Neural cell (in vitro differentiated cells): Measurements from ENCODE around the gene ETV3. TPM values are rescaled to one million over a fixed set of nuclear protein-coding genes. Genes with fewer than 3 reads are reported as not detected.

Experiments used
- H2AFZ ChIP-seq: fragments of 200-600, 300-800 bp; sonication (generic), shearing (Covaris generic); 2 replicates; pipeline ENCODE4 v1.6.0; 2014; ENCODE audit warnings: low read depth, mild to moderate bottlenecking, antibody characterized with exemption, low read length, moderate library complexity
- H3F3A ChIP-seq: fragments of 200-600 bp; shearing (Covaris generic); 2 replicates; pipeline ENCODE4 v1.6.1; 2016; ENCODE audit warnings: mild to moderate bottlenecking, moderate library complexity, mixed read lengths, antibody characterized with exemption, low read length; ENCODE audit not compliant: insufficient read depth, poor library complexity, severe bottlenecking
- H3K27ac ChIP-seq: fragments of 200-600, 300-800 bp; sonication (generic), shearing (Covaris generic); 2 replicates; pipeline ENCODE4 v1.5.1; 2014; ENCODE audit warnings: mild to moderate bottlenecking, low read length, moderate library complexity
- H3K27me3 ChIP-seq: fragments of 300-800, 200-600 bp; sonication (generic), shearing (Covaris generic); 2 replicates; pipeline ENCODE4 v1.6.0; 2014; ENCODE audit warnings: mild to moderate bottlenecking, low read depth, low read length, moderate library complexity; ENCODE audit not compliant: insufficient read depth
- H3K36me3 ChIP-seq: fragments of 300-800, 200-600 bp; sonication (generic), shearing (Covaris generic); 2 replicates; pipeline ENCODE4 v1.5.1; 2014; ENCODE audit warnings: mild to moderate bottlenecking, antibody characterized with exemption, low read length, moderate library complexity; ENCODE audit not compliant: insufficient read depth
- H3K4me2 ChIP-seq: fragments of 300-800, 200-600 bp; sonication (generic), shearing (Covaris generic); 2 replicates; pipeline ENCODE4 v1.6.0; 2014; ENCODE audit warnings: mild to moderate bottlenecking, low read length
- H3K4me3 ChIP-seq: fragments of 300-800, 200-600 bp; sonication (generic), shearing (Covaris generic); 2 replicates; pipeline ENCODE4 v1.5.1; 2014; ENCODE audit warnings: mild to moderate bottlenecking, low read length, moderate library complexity
- H3K79me2 ChIP-seq: fragments of 200-600 bp; shearing (Covaris generic); replicated peaks from 2 replicates; pipeline ENCODE4 v1.6.0; 2014; ENCODE audit warnings: mild to moderate bottlenecking, low read length, moderate library complexity; ENCODE audit not compliant: insufficient read depth
- H3K9ac ChIP-seq: fragments of 300-800, 200-600 bp; sonication (generic), shearing (Covaris generic); 2 replicates; pipeline ENCODE4 v1.6.1; 2016; ENCODE audit warnings: mild to moderate bottlenecking, low read length, mixed read lengths
- H3K9me2 ChIP-seq: fragments of 200-600 bp; shearing (Covaris generic); 2 replicates; pipeline ENCODE4 v1.6.1; 2016; ENCODE audit warnings: mild to moderate bottlenecking, low read length, mixed read lengths; ENCODE audit not compliant: insufficient read depth
- H3K9me3 ChIP-seq: fragments of 200-600, 300-800 bp; sonication (generic), shearing (Covaris generic); 2 replicates; pipeline ENCODE4 v1.6.1; 2016; ENCODE audit warnings: mild to moderate bottlenecking, mixed run types, low read length, moderate library complexity, mixed read lengths
- H4K20me1 ChIP-seq: fragments of 200-600 bp; shearing (Covaris generic); 2 replicates; pipeline ENCODE4 v1.6.1; 2016; ENCODE audit warnings: mild to moderate bottlenecking, mixed run types; ENCODE audit not compliant: insufficient read depth
- CTCF ChIP-seq: fragments of 450-650 bp; IDR thresholded peaks from 2 replicates; pipeline ENCODE4 v1.5.1; 2014; ENCODE audit warnings: antibody characterized with exemption, mild to moderate bottlenecking, moderate library complexity; ENCODE audit not compliant: poor library complexity, severe bottlenecking
- EP300 ChIP-seq: fragments of 450-650 bp; conservative IDR thresholded peaks from 2 replicates; pipeline ENCODE4 v1.6.1; 2014; ENCODE audit warnings: antibody characterized with exemption, mild to moderate bottlenecking, moderate library complexity; ENCODE audit not compliant: poor library complexity, severe bottlenecking
- EZH2 ChIP-seq: fragments of 200-600, 300-800 bp; shearing (Covaris generic), sonication (generic); IDR thresholded peaks from 2 replicates; pipeline ENCODE4 v1.6.1; 2014; ENCODE audit warnings: antibody characterized with exemption, low read length, borderline replicate concordance, mild to moderate bottlenecking; ENCODE audit not compliant: insufficient read depth, poor library complexity, severe bottlenecking
- MXI1 ChIP-seq: fragments of 450-650 bp; conservative IDR thresholded peaks from 2 replicates; pipeline ENCODE4 v1.6.1; 2014; ENCODE audit warnings: antibody characterized with exemption, mild to moderate bottlenecking; ENCODE audit not compliant: poor library complexity, severe bottlenecking
- POLR2AphosphoS5 ChIP-seq: IDR thresholded peaks from 2 replicates; pipeline ENCODE4 v1.6.1; 2012
- RAD21 ChIP-seq: fragments of 450-650 bp; conservative IDR thresholded peaks from 2 replicates; pipeline ENCODE4 v1.6.1; 2014; ENCODE audit warnings: antibody characterized with exemption, mild to moderate bottlenecking, moderate library complexity
- REST ChIP-seq: IDR thresholded peaks from 2 replicates; pipeline ENCODE4 v1.6.1; 2012; ENCODE audit warnings: borderline replicate concordance
- SMC3 ChIP-seq: fragments of 450-650 bp; conservative IDR thresholded peaks from 2 replicates; pipeline ENCODE4 v1.6.1; 2014; ENCODE audit warnings: antibody characterized with exemption, mild to moderate bottlenecking, moderate library complexity; ENCODE audit not compliant: poor library complexity
- TAF1 ChIP-seq: IDR thresholded peaks from 2 replicates; pipeline ENCODE4 v1.6.1; 2012; ENCODE audit warnings: low read depth
- polyA plus RNA-seq: library from polyadenylated mRNA; depleted of rRNA; stranded (reverse); fragments of >200 nt; gene quantifications from 2 replicates; pipeline ENCODE4 v1.2.3, GENCODE V29; 2014

ETV3 gene
- polyA plus RNA-seq, 1 donor from 2014 or later = 9.9 TPM

GRCh38 chr1:157156058-157156541 is 17.9 kb upstream of the ETV3 start:
- Histone ChIP-seq H3K4me2 (no peak overlapping the region), H4K20me1 (no peaks in the 10 kb centered on the region), H3K79me2 (no peaks in the 10 kb centered on the region), H3K27ac (no peak overlapping the region), H3K9me3 (no peaks in the 10 kb centered on the region), H2AFZ (no peak overlapping the region), H3K4me3 (no peak overlapping the region), H3F3A (no peaks in the 10 kb centered on the region), H3K9ac (no peak overlapping the region), H3K36me3 (no peaks in the 10 kb centered on the region), H3K27me3 (no peaks in the 10 kb centered on the region), H3K9me2 (no peaks in the 10 kb centered on the region)
- TF ChIP-seq RAD21 = peak; percentile 56
- peak; percentile 68 for TF ChIP-seq CTCF
- TF ChIP-seq SMC3 = peak; percentile 66
- TF ChIP-seq EP300 = no peak

GRCh38 chr1:157155658-157156057 is 17.5 kb upstream of the ETV3 start:
- no peaks in the 10 kb centered on the region for H3K9me3 ChIP-seq
- no peaks in the 10 kb centered on the region for H3K9me2 ChIP-seq
- H3K79me2 ChIP-seq = no peaks in the 10 kb centered on the region
- no peaks in the 10 kb centered on the region for H3F3A ChIP-seq
- H3K4me3 ChIP-seq = no peak overlapping the region
- H4K20me1 ChIP-seq = no peaks in the 10 kb centered on the region
- no peak overlapping the region for H3K9ac ChIP-seq
- no peak overlapping the region for H3K4me2 ChIP-seq
- no peak overlapping the region for H3K27ac ChIP-seq
- no peak for TF ChIP-seq REST
- TF ChIP-seq CTCF = no peak
- TF ChIP-seq TAF1 = no peak
- TF ChIP-seq POLR2AphosphoS5 = no peak
- TF ChIP-seq MXI1 = no peak
- TF ChIP-seq EP300 = no peak
- no peak for TF ChIP-seq RAD21
- TF ChIP-seq SMC3 = no peak
- TF ChIP-seq EZH2 = no peak
- no peak overlapping the region for H2AFZ ChIP-seq
- H3K36me3 ChIP-seq = no peaks in the 10 kb centered on the region
- H3K27me3 ChIP-seq = no peaks in the 10 kb centered on the region
